Activated T-cell treated with anti-CD3 and anti-CD28 coated beads, Interleukin-2, amount 50 U/mL, for 1 hour (primary cell): ENCODE measurements around the gene SLC7A5.
"Not testable (repeated sequence)": the region's sequence is repeated elsewhere in the genome, so short reads cannot be mapped to it uniquely, and the experiment has no call there.

Experiments used
- DNase-seq: peaks from one replicate; pipeline ENCODE4 v3.0.0-alpha.2; 2020

The SLC7A5 gene

DNA sequence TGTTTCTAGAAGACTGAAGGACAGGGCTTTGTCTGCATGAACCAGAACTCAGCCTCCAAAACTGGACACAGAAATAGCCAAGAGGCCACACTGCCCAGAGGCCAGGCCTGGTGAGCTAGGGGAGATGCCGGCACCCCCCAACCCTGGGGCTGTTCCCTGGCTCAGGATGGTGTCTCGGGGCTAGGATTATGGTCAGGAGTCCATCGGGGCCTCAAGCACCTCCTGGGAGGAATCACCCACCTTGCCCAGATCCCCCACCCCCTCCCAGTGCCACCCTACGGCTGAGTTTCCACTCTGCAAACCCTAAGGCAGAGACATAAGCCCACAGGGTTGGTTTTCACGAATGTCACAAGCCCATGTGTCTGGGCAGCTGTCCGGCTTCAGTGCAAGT lies 37.2 kb downstream of the SLC7A5 start:
- peak; percentile 22 for DNase-seq

- peak; percentile 23 for DNase-seq
Measured at GRCh38 chr16:87831421-87832136, 37.7 kb downstream of the SLC7A5 start.

- peak; percentile 22 for DNase-seq
Measured at GRCh38 chr16:87830673-87831420, 38.5 kb downstream of the SLC7A5 start.

- DNase-seq = peak; percentile 23
Measured at GRCh38 chr16:87829988-87830672, 39.2 kb downstream of the SLC7A5 start.

GRCh38 chr16:87829622-87829980 lies 39.7 kb downstream of the SLC7A5 start:
- DNase-seq = peak; percentile 24

DNA sequence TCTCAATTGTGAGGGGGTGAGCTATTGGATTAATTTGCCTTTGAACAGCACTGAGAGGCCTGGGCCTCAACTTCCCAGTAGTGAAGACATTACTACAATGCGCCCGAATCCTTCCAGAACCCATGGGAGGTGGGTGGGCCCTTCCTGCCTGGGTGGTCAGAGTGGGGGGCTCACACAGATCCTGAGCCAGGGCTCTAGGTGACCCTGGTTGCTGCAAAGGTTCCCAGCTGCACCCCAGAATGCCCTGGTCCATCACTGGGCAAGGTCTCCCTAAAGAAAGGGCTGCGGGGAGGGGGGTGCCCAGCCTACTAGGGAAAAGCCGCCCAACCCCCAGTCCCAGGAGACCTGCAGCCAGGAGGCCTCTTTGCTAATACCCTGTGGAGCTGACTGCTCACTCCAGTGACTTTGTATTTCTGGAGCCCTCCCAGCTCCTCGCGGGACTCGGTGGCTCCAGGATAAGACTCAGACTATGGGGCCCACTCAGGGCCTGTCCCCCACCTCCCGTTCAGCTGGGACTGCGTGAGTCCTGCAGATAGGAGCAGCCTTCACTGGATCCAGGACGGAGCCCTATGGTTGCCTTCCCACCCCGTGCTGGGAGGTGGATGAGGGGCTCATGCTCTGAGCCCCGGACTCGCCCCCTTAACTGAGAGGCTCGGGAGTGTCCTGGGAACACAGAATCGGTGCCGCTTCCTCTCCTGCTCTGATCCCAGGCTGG lies 40.2 kb downstream of the SLC7A5 start:
- DNase-seq = peak; percentile 31

- peak; percentile 33 for DNase-seq
Measured at GRCh38 chr16:87828071-87828906, 41.0 kb downstream of the SLC7A5 start.

- DNase-seq = not testable (repeated sequence)
Measured at GRCh38 chr16:87827588-87827915, 41.8 kb downstream of the SLC7A5 start.

GRCh38 chr16:87826798-87827587 lies 42.3 kb downstream of the SLC7A5 start:
- DNase-seq = no peak

GRCh38 chr16:87826407-87826797 lies 42.9 kb downstream of the SLC7A5 start:
- DNase-seq = not testable (repeated sequence)

DNA sequence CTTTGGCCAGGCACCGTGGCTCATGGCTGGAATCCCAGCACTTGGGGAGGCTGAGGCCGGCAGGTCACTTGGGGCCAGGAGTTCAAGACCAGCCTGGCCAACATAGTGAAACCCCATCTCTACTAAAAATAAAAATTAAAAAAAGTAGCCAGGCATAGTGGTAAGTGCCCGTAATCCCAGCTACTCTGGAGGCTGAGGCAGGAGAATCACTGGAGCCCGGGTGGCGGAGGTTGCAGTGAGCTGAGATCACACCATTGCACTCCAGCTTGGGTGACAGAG lies 43.5 kb downstream of the SLC7A5 start:
- not testable (repeated sequence) for DNase-seq

GRCh38 chr16:87824991-87825841 lies 44.1 kb downstream of the SLC7A5 start:
- DNase-seq = no peak

DNA sequence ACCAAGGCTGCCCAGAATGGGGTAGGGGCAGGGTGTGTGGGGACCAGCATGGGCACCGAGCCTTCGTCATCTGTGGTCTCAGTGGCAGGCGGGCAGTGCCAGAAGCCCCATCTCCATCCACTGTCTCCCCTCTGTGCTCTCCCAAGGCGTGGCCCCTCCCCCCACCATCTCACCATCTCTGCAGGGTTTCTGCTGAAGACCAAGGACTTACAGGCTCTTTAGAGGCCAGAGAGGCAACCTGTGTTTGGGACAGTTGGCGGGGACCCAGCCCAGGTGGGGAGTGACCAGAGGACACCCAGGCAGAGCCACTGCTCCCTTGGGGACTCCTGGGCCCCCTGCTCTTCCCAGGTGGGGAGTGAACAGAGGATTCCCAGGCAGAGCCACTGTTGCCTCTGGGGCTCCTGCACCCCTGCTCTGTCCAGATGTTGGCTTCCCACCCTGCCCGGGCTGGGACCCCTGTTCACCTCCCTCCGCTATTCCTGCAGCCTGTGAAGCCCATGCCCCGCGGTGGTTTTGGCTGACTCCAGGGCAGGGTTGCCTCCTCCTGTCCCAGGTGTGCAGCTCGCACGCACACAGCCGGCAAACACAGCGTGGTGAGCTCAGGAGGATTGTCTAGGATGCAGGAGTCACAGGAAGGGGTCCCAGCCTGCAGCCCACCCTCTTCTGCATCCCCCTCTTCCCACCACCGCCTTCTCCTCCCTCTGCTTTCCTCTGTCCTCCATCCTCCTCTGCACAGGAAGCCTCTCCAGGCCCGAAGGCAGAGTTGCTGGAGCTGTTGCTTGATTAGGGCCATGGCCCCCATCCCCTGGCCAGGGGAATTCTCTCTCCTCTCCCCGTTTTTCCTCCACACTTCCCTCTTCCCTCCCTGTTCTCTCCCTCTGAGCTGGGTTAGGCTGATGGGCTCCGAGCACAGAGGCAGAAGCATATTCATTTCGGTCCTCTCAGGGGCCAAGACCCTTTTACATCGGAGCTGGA lies 45.0 kb downstream of the SLC7A5 start:
- DNase-seq = no peak

- DNase-seq = no peak
Measured at GRCh38 chr16:87823181-87823929, 46.0 kb downstream of the SLC7A5 start.

DNA sequence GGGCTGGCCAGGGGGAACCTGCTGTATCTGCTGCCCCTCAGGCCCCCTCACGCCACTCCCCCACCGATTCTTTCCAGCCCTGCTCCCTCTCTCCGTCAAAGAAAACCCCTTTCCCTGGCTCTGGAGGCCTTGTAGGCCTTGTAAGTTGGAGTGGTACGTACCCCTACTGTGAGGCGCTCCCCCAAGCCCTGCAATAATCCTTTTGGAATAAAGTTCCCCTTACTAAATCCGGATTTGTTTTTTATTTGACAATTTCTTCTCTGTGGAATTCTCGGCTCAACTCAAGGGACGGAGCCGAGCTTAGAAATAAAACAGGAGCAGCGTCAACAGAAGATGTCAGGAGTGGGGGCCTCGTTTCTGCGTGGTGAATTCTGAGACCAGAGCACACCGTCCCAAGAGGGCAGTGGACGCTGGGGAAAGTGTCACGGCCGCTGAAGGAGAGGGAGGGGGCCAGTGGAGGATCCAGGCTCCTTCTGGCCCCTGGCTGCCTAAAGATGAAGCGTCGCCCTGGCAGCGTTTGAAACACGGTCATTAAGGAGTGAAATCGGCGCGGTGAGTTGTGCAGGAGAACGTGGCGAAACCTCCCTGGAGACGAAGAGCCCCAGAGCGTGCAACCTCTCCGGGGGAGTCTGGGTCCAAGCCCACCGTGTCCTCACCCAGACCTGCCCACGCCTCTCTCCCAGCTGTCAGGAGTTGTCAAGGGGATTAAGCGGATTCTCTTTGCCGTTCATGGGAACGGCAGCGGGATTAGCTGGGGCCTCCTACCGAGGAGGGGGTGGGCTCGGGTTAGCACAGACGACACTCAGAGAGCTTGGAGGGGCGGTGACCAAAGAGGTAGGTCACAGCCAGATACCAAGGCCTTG lies 47.0 kb downstream of the SLC7A5 start:
- DNase-seq = no peak

DNA sequence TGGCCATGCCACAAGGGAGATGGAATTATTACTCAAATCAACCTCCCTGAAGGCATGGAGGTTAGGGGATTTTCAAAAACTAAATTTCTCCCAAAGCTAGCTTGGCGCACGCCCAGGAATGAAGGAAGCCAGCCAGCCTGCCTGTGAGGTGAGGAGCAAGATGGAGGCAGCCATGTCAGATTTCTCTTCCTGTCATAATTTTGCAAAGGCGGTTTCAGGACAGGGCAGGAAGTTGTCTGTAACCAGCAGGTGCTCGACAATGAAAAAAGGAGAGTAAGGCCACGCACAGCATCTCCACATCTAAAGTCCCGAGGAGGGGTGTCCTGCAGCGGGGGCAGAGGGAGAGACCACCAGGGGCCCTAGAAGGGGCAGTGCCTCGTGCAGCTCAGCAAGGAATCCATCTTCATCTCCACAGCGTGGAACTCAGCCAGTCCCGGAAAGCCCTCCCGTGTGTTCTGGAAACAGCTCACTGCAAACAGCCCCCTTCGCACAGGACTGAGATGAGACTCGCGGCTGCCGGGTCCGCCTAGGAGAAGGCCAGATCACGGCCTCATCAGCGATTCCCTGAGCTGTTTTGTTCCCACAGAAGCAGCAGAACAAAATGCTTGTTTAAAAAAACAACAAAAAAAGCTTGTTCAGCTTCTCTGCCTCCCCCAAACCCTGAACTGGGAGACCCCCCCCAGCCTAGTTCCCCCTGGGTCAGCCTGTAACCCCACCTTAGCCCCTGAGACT lies 47.8 kb downstream of the SLC7A5 start:
- DNase-seq = no peak

DNA sequence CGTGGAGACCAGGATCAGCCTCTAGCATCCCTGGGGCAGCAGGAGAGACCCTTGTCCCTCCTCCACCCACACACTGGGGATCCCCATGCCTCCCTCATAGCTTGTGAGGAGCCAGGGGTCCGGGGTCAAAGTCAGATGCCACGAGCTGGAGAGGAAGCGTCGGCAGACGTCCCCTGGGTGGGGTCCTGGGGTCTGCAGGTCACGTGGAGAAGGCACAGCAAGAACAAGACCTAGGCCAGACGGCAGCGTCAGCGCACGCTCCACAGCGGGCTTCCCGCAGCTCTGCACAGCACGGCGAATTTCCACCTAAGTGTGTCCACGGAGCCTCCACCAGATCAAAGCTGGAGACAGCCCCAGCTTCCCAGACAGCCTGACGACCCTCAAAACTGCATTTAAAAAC lies 49.3 kb downstream of the SLC7A5 start:
- DNase-seq = no peak
